Thymus (tissue), 11 donors: ENCODE data around the gene FCGR2B. TPM values are rescaled to one million over a fixed set of nuclear protein-coding genes. Genes with fewer than 3 reads are reported as not detected.

ENCODE experiments used
- DNase-seq, 9 donors: peaks; one replicate each; pipeline ENCODE4 v3.0.0-alpha.2; 2013; ENCODE audit warnings: low spot score in 9 of 9, low read depth in 6 of 9, missing footprints in 1 of 9
- H3K27ac ChIP-seq, 2 donors: one replicate each; pipeline ENCODE4 v1.5.1; 2013; ENCODE audit warnings: control low read depth in 1 of 2, low read depth in 1 of 2, low read length in 1 of 2, mild to moderate bottlenecking in 1 of 2, moderate library complexity in 1 of 2
- H3K27me3 ChIP-seq, 2 donors: one replicate each; pipeline ENCODE4 v1.5.1; 2013; ENCODE audit warnings: low read length in 1 of 2; ENCODE audit not compliant: control insufficient read depth in 2 of 2, insufficient read depth in 1 of 2
- H3K36me3 ChIP-seq, 2 donors: one replicate each; pipeline ENCODE4 v1.5.1; 2013; ENCODE audit warnings: low read length in 1 of 2, mild to moderate bottlenecking in 1 of 2, moderate library complexity in 1 of 2; ENCODE audit not compliant: control insufficient read depth in 2 of 2, insufficient read depth in 2 of 2
- H3K4me1 ChIP-seq, 2 donors: one replicate each; pipeline ENCODE4 v1.5.1; 2013; ENCODE audit warnings: low read length in 2 of 2; ENCODE audit not compliant: control insufficient read depth in 2 of 2, insufficient read depth in 2 of 2
- H3K4me3 ChIP-seq, 2 donors: one replicate each; pipeline ENCODE4 v1.5.1; 2013; ENCODE audit warnings: low read length in 2 of 2, control low read depth in 1 of 2, mild to moderate bottlenecking in 1 of 2
- H3K9me3 ChIP-seq, 2 donors: one replicate each; pipeline ENCODE4 v1.5.1; 2013; ENCODE audit warnings: low read length in 1 of 2, mild to moderate bottlenecking in 1 of 2; ENCODE audit not compliant: control insufficient read depth in 2 of 2, insufficient read depth in 1 of 2
- WGBS: extraction: QIAGEN DNeasy Blood & Tissue Kit; methylation state at CpG from one replicate; pipeline ENCODE4 v1.1.7; 2013; 5-methylcytosine and 5-hydroxymethylcytosine counted together
- polyA plus RNA-seq: library from polyadenylated mRNA; stranded (reverse); fragments of 200-250 nt; gene quantifications from one replicate; pipeline ENCODE4 v1.2.3, GENCODE V29; 2013
- total RNA-seq: library from RNA; stranded (reverse); fragments of 120-200 nt; gene quantifications from one replicate; pipeline ENCODE4 v1.2.4, GENCODE V29; 2013
- donor health status: healthy.

The FCGR2B gene
- total and polyA plus RNA-seq, 2 donors = 1.3 to 10.9 TPM

- no peak overlapping the region for H3K4me3 ChIP-seq
- H3K4me1 ChIP-seq = no peaks in the 10 kb centered on the region
- DNase-seq = no peak
- H3K9me3 ChIP-seq = no peaks in the 10 kb centered on the region
- no peak overlapping the region for H3K27ac ChIP-seq
- peaks cover 18 to 25% of the 10 kb centered on the region in 2 donors for H3K27me3 ChIP-seq
- no peaks in the 10 kb centered on the region for H3K36me3 ChIP-seq
- 97% methylated on average over 4 of the region's 4 CpGs for WGBS
Measured at GRCh38 chr1:161710560-161710959, 47.6 kb downstream of the FCGR2B start.

GRCh38 chr1:161718559-161719324 is 55.8 kb downstream of the FCGR2B start:
- H3K4me3 ChIP-seq = no peak overlapping the region
- H3K9me3 ChIP-seq = no peaks in the 10 kb centered on the region
- no peaks in the 10 kb centered on the region for H3K4me1 ChIP-seq
- H3K27ac ChIP-seq = no peak overlapping the region
- peak in 1 of 9 donors; percentile 12 for DNase-seq
- H3K27me3 ChIP-seq = peaks cover 39 to 64% of the 10 kb centered on the region in 2 donors
- H3K36me3 ChIP-seq = no peaks in the 10 kb centered on the region
- WGBS = 45% methylated on average over 8 of the region's 8 CpGs

- Histone ChIP-seq H3K27me3 (peaks cover 40 to 68% of the 10 kb centered on the region in 2 donors), H3K4me1 (no peaks in the 10 kb centered on the region), H3K4me3 (no peak overlapping the region), H3K27ac (no peak overlapping the region), H3K36me3 (no peaks in the 10 kb centered on the region), H3K9me3 (no peaks in the 10 kb centered on the region)
- no peak for DNase-seq
- WGBS = 100% methylated on average over 1 of the region's 1 CpG
Measured at GRCh38 chr1:161719325-161719611, 56.3 kb downstream of the FCGR2B start.

- H3K4me3 ChIP-seq = no peak overlapping the region
- no peaks in the 10 kb centered on the region for H3K9me3 ChIP-seq
- no peak for DNase-seq
- H3K27ac ChIP-seq = no peak overlapping the region
- H3K27me3 ChIP-seq = peaks cover 42 to 80% of the 10 kb centered on the region in 2 donors
- no peaks in the 10 kb centered on the region for H3K4me1 ChIP-seq
- WGBS = 97% methylated on average over 1 of the region's 1 CpG
- no peaks in the 10 kb centered on the region for H3K36me3 ChIP-seq
Measured at GRCh38 chr1:161720422-161720821, 57.5 kb downstream of the FCGR2B start.

GRCh38 chr1:161720956-161721737 is 58.2 kb downstream of the FCGR2B start, which contains the start of gene FCRLB:
Gene FCRLB, plus strand, starts transcription at chr1:161721544. Its CDS starts 1,129 bp downstream, at chr1:161722673.
- no peak within 1 kb of the TSS for H3K4me3 ChIP-seq
- 41% methylated on average over 4 of the region's 4 CpGs for WGBS

GRCh38 chr1:161721738-161722343 is 58.9 kb downstream of the FCGR2B start:
- Histone ChIP-seq H3K4me3 (no peak overlapping the region), H3K27ac (no peak overlapping the region), H3K9me3 (peaks cover 1 to 5% of the 10 kb centered on the region in 2 donors), H3K36me3 (no peaks in the 10 kb centered on the region), H3K4me1 (peaks cover 0 to 10% of the 10 kb centered on the region in 2 donors), H3K27me3 (peaks cover 46 to 87% of the 10 kb centered on the region in 2 donors)
- DNase-seq = no peak
- WGBS = 70% methylated on average over 8 of the region's 8 CpGs

More at GRCh38 chr1:161720956-161721737, 58.2 kb downstream of the FCGR2B start, which contains the start of gene FCRLB:
- no peak within 1 kb of the TSS for H3K27ac ChIP-seq
- no peak for DNase-seq
- no peaks in the 10 kb centered on the region for H3K36me3 ChIP-seq
- peaks cover 1 to 5% of the 10 kb centered on the region in 2 donors for H3K9me3 ChIP-seq
- H3K27me3 ChIP-seq = peaks cover 46 to 85% of the 10 kb centered on the region in 2 donors
- peaks cover 0 to 6% of the 10 kb centered on the region in 2 donors for H3K4me1 ChIP-seq

GRCh38 chr1:161722406-161722805 is 59.5 kb downstream of the FCGR2B start:
- no peak for DNase-seq
- no peaks in the 10 kb centered on the region for H3K36me3 ChIP-seq
- 100% methylated on average over 1 of the region's 1 CpG for WGBS
- peaks cover 3 to 14% of the 10 kb centered on the region in 2 donors for H3K4me1 ChIP-seq
- H3K4me3 ChIP-seq = no peak overlapping the region
- H3K9me3 ChIP-seq = peaks cover 1 to 5% of the 10 kb centered on the region in 2 donors
- H3K27me3 ChIP-seq = peaks cover 48 to 87% of the 10 kb centered on the region in 2 donors
- H3K27ac ChIP-seq = no peak overlapping the region

GRCh38 chr1:161723459-161724141 is 60.7 kb downstream of the FCGR2B start:
- H3K4me1 ChIP-seq = peaks cover 5 to 19% of the 10 kb centered on the region in 2 donors
- peaks cover 1 to 5% of the 10 kb centered on the region in 2 donors for H3K9me3 ChIP-seq
- WGBS = 96% methylated on average over 8 of the region's 8 CpGs
- no peak overlapping the region for H3K4me3 ChIP-seq
- H3K27ac ChIP-seq = no peak overlapping the region
- H3K27me3 ChIP-seq = peaks cover 46 to 89% of the 10 kb centered on the region in 2 donors
- no peaks in the 10 kb centered on the region for H3K36me3 ChIP-seq
- DNase-seq = no peak
